IPS-NIHi11 (cell line): ENCODE results near the gene C1QC.

Experiments
- DNase-seq: peaks from one replicate; pipeline ENCODE4 v3.0.0; 2012; ENCODE audit warnings: mixed read lengths, low spot score

Gene C1QC

GRCh38 chr1:22643381-22643780 is at the start of gene C1QC:
C1QC (plus strand) TSS chr1:22643633; CDS start chr1:22644024, 391 bp downstream.
- no peak for DNase-seq

DNA sequence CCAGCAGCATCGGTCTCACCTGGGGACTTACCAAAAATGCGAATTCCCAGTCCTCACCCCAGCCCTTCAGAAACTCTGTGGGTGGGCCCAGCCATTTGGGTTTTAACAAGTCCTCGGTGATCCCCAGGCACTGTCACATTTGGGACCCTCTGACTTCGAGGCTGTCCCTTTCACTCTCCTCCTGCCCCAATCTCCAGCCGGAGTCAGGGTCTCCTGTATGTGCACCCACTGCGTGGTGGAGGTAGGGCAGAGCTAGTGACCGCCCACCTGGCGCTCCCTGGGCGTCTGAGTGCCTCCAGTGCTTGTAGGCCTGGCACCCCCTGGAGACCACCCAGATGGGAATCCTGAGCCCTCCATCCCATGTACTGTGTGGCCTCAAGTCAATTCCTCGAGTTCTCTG is 49.0 kb upstream of the C1QC start:
- no peak for DNase-seq

GRCh38 chr1:22595108-22595507 is 48.3 kb upstream of the C1QC start:
- DNase-seq: no peak

GRCh38 chr1:22597301-22597965 is 46.0 kb upstream of the C1QC start:
- no peak for DNase-seq

DNA sequence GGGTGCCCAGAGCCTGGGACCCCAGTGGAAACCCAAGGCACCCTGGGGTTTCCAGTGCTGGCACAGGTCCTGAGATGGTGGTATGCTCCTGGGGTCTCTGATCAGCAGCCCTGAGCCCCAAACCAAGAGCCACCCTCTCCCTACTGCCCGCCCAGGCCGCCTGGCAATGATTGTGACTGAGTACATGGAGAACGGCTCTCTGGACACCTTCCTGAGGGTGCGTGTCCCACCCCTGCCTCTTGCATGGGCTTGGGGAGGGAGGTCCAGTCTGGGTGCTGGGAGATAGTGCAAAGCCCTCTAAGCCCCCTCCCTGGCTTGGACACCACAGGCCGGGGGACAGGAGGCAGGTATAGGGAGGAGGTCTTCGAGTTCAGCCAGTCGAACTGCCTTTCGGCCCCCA is 45.4 kb upstream of the C1QC start:
- no peak for DNase-seq

DNA sequence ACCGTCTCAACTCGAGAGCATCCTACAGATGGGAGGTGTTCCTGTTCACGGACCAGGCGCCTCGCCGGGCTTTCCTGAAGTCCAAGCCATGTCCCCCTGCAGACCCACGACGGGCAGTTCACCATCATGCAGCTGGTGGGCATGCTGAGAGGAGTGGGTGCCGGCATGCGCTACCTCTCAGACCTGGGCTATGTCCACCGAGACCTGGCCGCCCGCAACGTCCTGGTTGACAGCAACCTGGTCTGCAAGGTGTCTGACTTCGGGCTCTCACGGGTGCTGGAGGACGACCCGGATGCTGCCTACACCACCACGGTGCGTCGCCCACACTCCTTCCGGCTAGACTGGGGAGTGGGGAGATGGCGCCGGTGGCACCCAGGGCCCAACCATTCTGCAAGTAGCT is 44.7 kb upstream of the C1QC start:
- no peak for DNase-seq

DNA sequence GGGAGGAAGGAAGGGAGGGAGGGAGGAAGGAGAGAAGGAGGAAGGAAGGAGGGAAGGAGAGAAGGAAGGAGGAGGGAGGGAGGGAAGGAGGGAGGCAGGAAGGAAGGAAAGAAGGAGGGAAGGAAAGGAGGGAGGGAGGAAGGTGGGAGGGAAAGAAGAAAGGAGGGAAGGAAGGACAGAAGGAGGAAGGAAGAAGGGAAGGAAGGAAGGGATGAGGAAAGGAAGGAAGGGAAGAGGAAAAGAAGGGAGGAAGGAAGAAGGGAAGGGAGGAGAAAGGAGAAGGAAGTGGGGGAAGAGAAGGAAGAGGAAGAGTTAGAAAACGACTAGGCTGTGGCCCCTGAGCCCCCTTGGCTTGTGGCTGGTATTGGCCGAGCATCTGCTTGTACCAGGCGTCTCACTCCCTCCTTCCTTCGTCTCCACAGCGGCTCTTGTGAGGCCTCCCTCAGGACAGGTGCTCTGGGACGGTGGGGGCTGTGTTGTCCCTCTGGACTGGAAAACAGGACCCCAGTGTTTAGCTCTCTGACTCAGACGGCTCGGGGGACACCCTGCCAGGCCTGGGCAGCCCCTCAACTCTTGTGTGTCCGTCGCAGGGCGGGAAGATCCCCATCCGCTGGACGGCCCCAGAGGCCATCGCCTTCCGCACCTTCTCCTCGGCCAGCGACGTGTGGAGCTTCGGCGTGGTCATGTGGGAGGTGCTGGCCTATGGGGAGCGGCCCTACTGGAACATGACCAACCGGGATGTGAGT is 43.2 kb upstream of the C1QC start:
- DNase-seq: peak; percentile 80

GRCh38 chr1:22600817-22601605 is 42.4 kb upstream of the C1QC start:
- DNase-seq: no peak

DNA sequence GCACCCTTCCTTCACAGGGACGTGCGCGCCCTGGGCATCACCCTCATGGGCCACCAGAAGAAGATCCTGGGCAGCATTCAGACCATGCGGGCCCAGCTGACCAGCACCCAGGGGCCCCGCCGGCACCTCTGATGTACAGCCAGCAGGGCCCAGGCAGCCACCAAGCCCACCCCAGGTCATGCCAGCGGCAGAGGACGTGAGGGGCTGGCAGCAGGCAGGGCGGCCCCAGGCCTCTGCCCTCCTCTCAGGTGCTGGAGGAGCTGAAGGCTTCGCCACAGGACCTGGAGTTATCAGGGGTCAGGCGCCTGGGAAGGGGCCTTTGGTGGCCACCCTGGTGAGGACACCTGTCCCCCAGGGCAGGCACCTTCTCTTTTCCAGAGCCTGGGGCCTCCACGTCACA is 41.8 kb upstream of the C1QC start:
- DNase-seq: no peak

DNA sequence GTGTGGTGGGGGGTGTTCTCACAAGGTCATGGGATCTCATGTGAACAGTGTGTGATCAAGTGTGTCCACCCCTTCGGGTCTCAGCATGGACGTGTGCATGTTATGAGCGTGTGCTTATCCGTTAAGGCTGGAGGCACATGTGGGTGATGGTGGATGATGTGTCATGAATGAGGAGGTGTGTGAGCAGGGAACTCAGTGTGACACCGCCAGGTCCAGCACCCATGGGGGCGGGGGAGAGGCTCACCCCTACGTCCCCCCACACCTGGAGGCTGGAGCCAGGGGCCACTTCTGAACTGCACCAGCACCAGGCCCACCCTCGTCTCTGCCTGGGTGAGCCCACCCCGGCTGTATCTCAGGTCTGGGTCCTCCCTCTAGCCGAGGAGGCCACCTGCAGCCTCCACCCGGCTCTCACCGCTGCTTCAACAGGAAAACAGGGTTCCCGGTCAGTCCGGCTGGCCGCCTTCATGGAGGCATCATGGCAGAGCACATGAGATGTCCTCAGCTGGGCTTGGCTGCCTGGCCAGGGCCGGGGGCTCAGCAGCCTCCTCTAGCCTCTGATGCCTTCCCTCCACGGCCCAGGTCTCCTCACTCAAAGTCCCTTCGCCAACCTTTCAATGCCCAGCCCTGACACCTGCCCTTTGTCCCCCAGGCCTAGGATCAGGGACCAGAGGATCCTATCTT is 41.2 kb upstream of the C1QC start:
- no peak for DNase-seq

DNA sequence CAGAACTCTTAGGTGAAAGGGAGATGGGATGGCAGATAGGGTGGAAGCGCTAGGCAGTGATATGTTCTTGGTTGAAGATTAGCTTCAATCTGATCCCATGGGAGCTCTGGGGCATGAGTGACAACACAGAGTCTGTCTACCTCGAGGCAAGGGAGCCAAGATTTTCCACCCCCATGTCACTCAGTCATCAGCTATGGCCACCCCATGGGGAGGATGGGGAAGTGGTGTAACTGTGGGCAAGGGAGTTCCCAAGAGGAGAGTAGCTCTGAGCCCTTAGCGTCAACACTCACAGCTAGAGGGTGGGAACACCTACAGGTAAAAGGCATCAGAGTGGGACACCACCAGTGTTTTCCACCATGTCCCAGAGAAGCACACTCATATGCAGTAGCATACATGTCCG is 37.3 kb upstream of the C1QC start:
- DNase-seq: no peak

DNA sequence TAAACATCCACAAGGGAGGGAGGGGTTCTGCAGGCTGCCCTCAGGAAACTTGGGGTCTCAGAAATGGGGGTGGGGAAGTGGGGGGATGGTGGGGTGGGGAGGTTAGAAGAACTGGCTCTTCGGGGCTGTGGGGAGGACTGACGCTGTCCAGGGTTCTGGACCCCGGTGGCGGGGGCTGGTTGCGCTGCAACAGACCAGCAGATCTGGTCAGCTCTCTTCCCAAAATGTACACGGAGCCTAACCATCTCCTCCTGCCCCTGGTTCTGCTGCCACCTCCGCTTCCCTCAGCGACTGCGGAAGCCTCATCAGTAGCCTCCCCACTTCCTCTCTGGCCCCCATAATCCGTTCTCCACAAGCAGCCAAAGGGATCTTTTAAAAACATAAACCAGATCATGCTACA is 36.3 kb upstream of the C1QC start:
- DNase-seq: peak; percentile 77

DNA sequence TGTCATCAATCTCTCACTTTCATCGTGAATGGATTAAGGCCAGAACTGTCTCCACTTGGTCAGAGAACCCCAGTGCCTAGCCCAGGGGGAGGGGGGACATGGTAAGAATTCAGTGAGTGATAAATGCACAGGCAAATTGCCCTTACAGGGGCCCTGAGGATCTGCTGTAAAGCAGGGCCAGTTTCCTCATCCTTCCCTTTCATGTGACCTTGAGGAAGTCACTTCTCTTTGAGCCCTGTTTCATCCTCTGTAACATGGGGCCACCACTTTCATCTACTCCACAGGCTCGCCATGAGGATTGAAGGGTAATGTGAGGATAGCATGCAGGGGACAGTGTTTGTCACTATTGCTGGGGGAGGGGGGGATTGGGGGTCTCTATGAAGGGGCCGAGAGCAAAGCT is 35.1 kb upstream of the C1QC start:
- DNase-seq: no peak

DNA sequence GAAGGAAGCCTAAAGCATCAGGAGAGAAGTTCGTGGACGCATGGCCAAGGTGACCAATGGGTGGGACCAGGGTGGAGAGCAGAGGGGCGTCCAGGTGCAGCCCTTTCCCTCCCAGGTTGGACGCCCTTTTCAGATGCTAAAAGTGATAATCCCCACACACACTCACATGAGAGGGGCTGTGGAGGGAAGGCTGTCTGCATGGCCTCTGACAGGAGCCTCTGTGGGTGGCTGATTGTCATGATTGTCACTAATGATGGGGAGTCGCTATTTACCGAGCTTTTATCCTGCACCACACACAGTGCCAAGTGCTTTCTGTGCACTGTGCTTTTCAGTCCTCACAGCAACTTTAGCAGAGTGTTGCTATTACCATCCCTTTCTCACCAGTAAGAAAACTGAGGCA is 34.1 kb upstream of the C1QC start:
- DNase-seq: no peak

DNA sequence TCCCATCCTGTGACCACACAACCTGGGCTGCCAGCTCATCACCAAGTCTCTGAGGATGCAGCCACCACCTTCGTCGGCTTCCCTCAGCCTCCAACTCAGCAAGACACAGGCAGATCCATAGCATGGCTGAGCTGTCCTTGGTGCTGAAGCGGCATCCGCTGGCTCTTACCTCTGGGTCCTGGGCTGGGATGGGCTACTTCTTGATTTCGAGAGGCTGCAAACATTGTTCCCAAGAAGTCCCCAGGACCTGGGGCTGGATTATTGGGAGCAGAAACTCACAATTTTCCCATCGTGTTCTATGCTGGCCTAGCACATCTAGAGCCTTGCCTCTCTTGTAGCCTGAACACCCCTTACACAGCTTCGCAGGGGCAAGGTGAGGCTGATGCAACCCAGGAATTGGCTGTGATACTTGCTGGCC is 31.9 kb upstream of the C1QC start:
- peak; percentile 87 for DNase-seq

GRCh38 chr1:22612671-22613571 is 30.5 kb upstream of the C1QC start:
- DNase-seq: no peak

DNA sequence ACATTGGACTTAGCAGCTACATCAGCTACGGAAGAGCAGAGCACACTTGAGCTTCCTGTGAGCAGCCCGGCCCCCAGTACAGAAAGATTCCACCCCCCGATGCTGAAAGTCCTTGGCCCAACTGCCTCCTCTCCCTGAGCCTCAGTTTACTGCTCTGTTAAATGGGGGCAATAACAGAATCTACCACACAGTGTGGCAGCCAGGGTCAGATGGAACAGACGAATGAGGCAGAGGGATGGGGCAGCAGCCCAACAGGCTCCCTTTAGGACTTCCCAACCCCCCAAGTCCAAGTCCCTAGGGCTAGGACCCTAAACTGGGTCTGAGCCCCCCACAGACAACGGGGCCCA is 29.9 kb upstream of the C1QC start:
- no peak for DNase-seq

- no peak for DNase-seq
Measured at GRCh38 chr1:22613951-22614350, 29.5 kb upstream of the C1QC start.

DNA sequence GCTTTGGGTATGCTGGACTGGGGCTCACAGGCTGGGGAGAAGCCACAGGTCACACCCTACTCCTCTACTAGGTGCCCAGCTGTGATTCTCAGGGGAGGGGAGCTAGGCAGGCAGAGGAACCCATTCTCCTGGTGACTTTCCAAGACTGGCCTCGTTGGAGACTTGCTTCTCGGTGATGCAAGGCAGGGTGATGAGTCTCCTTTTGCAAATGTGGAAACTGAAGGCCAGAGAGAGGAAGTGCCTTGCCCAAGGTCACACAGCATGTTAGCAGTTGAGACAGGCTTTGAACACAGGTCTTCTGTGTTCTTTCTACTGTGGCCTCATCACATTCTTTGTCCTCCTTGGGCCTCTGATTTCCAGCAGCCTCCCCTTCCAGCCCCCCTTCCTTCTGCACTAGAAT is 27.5 kb upstream of the C1QC start:
- DNase-seq: no peak

GRCh38 chr1:22616571-22616970 is 26.9 kb upstream of the C1QC start:
- DNase-seq: no peak

GRCh38 chr1:22618056-22618455 is 25.4 kb upstream of the C1QC start:
- no peak for DNase-seq

DNA sequence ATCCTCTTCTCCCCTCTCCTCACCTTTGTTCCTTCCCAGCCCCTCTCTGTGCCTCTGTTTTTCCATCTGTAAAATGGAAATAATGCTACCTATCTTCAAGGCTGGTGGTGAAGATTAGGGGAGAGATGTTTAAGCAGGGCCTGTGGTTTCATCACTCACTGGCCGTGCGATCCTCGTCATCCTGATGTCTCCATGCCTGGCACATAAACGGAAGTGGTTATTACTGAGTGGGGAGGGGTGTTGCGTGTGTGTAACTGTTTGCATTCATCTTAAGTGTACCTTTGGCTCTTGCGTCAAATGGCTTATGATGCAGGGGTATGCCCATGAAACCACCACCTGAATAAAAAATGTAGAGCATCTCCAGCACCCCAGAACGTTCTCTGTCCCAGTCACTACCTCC is 24.2 kb upstream of the C1QC start:
- DNase-seq: no peak
